ENCODE results near the gene SRD5A1. TPM values are rescaled to one million over a fixed set of nuclear protein-coding genes. Genes with fewer than 3 reads are reported as not detected.

Gene SRD5A1
- total RNA-seq, 1 donor from 2014 or later: 16.6 TPM

- H3K36me3 Mint-ChIP-seq (ENCODE audit: low read depth): peaks cover 68% of the 10 kb centered on the region
- no peak for DNase-seq
- intact Hi-C loops (cut with micrococcal nuclease): no loop called here
- no peaks in the 10 kb centered on the region for H3K9me3 Mint-ChIP-seq
- H3K27ac Mint-ChIP-seq: no peak overlapping the region
- H3K27me3 Mint-ChIP-seq: no peaks in the 10 kb centered on the region
- H3K4me3 Mint-ChIP-seq: no peak overlapping the region
- H3K4me1 Mint-ChIP-seq: peaks cover 23% of the 10 kb centered on the region
Observed at GRCh38 chr5:6615034-6615815, 18.0 kb upstream of the SRD5A1 start.

- Mint-ChIP-seq H3K4me1 (peaks cover 23% of the 10 kb centered on the region), H3K4me3 (no peak overlapping the region), H3K9me3 (no peaks in the 10 kb centered on the region), H3K36me3 (ENCODE audit: low read depth) (peaks cover 72% of the 10 kb centered on the region), H3K27me3 (no peaks in the 10 kb centered on the region), H3K27ac (no peak overlapping the region)
- intact Hi-C loops (cut with micrococcal nuclease): no loop called here
- DNase-seq: no peak
Observed at GRCh38 chr5:6616632-6617031, 16.6 kb upstream of the SRD5A1 start.

GRCh38 chr5:6623228-6623627, 10.0 kb upstream of the SRD5A1 start:
- intact Hi-C loops (cut with micrococcal nuclease): no loop called here
- peaks cover 80% of the 10 kb centered on the region for H3K36me3 Mint-ChIP-seq (ENCODE audit: low read depth)
- H3K9me3 Mint-ChIP-seq: peaks cover 8% of the 10 kb centered on the region
- H3K4me3 Mint-ChIP-seq: no peak overlapping the region
- peaks cover 17% of the 10 kb centered on the region for H3K4me1 Mint-ChIP-seq
- H3K27ac Mint-ChIP-seq: no peak overlapping the region
- DNase-seq: no peak
- no peaks in the 10 kb centered on the region for H3K27me3 Mint-ChIP-seq

- H3K27me3 Mint-ChIP-seq: no peaks in the 10 kb centered on the region
- H3K27ac Mint-ChIP-seq: no peak overlapping the region
- H3K9me3 Mint-ChIP-seq: peaks cover 8% of the 10 kb centered on the region
- DNase-seq: no peak
- peaks cover 82% of the 10 kb centered on the region for H3K36me3 Mint-ChIP-seq (ENCODE audit: low read depth)
- no peak overlapping the region for H3K4me3 Mint-ChIP-seq
- peaks cover 16% of the 10 kb centered on the region for H3K4me1 Mint-ChIP-seq
- intact Hi-C loops (cut with micrococcal nuclease): no loop called here
Observed at GRCh38 chr5:6623941-6624340, 9.3 kb upstream of the SRD5A1 start.

GRCh38 chr5:6626508-6626907, 6.7 kb upstream of the SRD5A1 start:
- H3K4me3 Mint-ChIP-seq: no peak overlapping the region

GRCh38 chr5:6631441-6631840, 1.8 kb upstream of the SRD5A1 start:
- Mint-ChIP-seq H3K36me3 (ENCODE audit: low read depth) (peaks cover 52% of the 10 kb centered on the region), H3K4me1 (peaks cover 39% of the 10 kb centered on the region), H3K27me3 (no peaks in the 10 kb centered on the region), H3K27ac (peak overlapping the region; percentile 70), H3K9me3 (no peaks in the 10 kb centered on the region), H3K4me3 (peak overlapping the region; percentile 100)
- intact Hi-C loops (cut with micrococcal nuclease): no loop called here
- no peak for DNase-seq

More at GRCh38 chr5:6626508-6626907, 6.7 kb upstream of the SRD5A1 start:
- Mint-ChIP-seq H3K27me3 (no peaks in the 10 kb centered on the region), H3K4me1 (peaks cover 33% of the 10 kb centered on the region), H3K36me3 (ENCODE audit: low read depth) (peaks cover 89% of the 10 kb centered on the region), H3K9me3 (peaks cover 8% of the 10 kb centered on the region), H3K27ac (no peak overlapping the region)
- no peak for DNase-seq
- intact Hi-C loops (cut with micrococcal nuclease): no loop called here

- peaks cover 42% of the 10 kb centered on the region for H3K4me1 Mint-ChIP-seq
- no peaks in the 10 kb centered on the region for H3K9me3 Mint-ChIP-seq
- peaks cover 46% of the 10 kb centered on the region for H3K36me3 Mint-ChIP-seq (ENCODE audit: low read depth)
- H3K27ac Mint-ChIP-seq: peak overlapping the region; percentile 99
- no peak for DNase-seq
- intact Hi-C loops (cut with micrococcal nuclease): loop anchor here (1.0 to 2.0 kb wide), 2 partner anchors 196 to 1237 kb away; partner anchors contain the start of genes FASTKD3 and MTRR
- H3K4me3 Mint-ChIP-seq: peak overlapping the region; percentile 100
- H3K27me3 Mint-ChIP-seq: no peaks in the 10 kb centered on the region
Observed at GRCh38 chr5:6632324-6632887, 834 bp upstream of the SRD5A1 start.

- H3K9me3 Mint-ChIP-seq: no peaks in the 10 kb centered on the region
- peaks cover 43% of the 10 kb centered on the region for H3K4me1 Mint-ChIP-seq
- intact Hi-C loops (cut with micrococcal nuclease): loop anchor here (1.0 to 2.0 kb wide), 5 partner anchors 80 to 1211 kb away; partner anchors contain the start of genes ICE1, MED10 and TENT4A
- peak overlapping the region; percentile 100 for H3K4me3 Mint-ChIP-seq
- no peaks in the 10 kb centered on the region for H3K27me3 Mint-ChIP-seq
- peak overlapping the region; percentile 99 for H3K27ac Mint-ChIP-seq
- peaks cover 38% of the 10 kb centered on the region for H3K36me3 Mint-ChIP-seq (ENCODE audit: low read depth)
- DNase-seq: no peak
Observed at GRCh38 chr5:6633469-6634245, 417 bp downstream of the SRD5A1 start.

- H3K9me3 Mint-ChIP-seq: no peaks in the 10 kb centered on the region
- H3K4me3 Mint-ChIP-seq: peak overlapping the region; percentile 100
- H3K27me3 Mint-ChIP-seq: no peaks in the 10 kb centered on the region
- H3K36me3 Mint-ChIP-seq (ENCODE audit: low read depth): peaks cover 33% of the 10 kb centered on the region
- intact Hi-C loops (cut with micrococcal nuclease): loop anchor here (1.0 kb wide), 1 partner anchor 111 kb away; no protein-coding TSS in a partner anchor
- H3K27ac Mint-ChIP-seq: peak overlapping the region; percentile 85
- DNase-seq: peak; percentile 61
- H3K4me1 Mint-ChIP-seq: peaks cover 42% of the 10 kb centered on the region
Observed at GRCh38 chr5:6634306-6634705, 1.1 kb downstream of the SRD5A1 start.

- peak overlapping the region; percentile 100 for H3K4me3 Mint-ChIP-seq
- DNase-seq: no peak
- H3K9me3 Mint-ChIP-seq: no peaks in the 10 kb centered on the region
- H3K27ac Mint-ChIP-seq: no peak overlapping the region
- peaks cover 36% of the 10 kb centered on the region for H3K4me1 Mint-ChIP-seq
- intact Hi-C loops (cut with micrococcal nuclease): loop anchor here (1.0 kb wide), 1 partner anchor 110 kb away; no protein-coding TSS in a partner anchor
- peaks cover 27% of the 10 kb centered on the region for H3K36me3 Mint-ChIP-seq (ENCODE audit: low read depth)
- H3K27me3 Mint-ChIP-seq: no peaks in the 10 kb centered on the region
Observed at GRCh38 chr5:6634788-6635430, 1.7 kb downstream of the SRD5A1 start.

GRCh38 chr5:6636293-6636692, 3.1 kb downstream of the SRD5A1 start:
- Mint-ChIP-seq H3K27ac (no peak overlapping the region), H3K36me3 (ENCODE audit: low read depth) (peaks cover 13% of the 10 kb centered on the region), H3K4me3 (no peak overlapping the region), H3K27me3 (no peaks in the 10 kb centered on the region), H3K9me3 (no peaks in the 10 kb centered on the region), H3K4me1 (peaks cover 25% of the 10 kb centered on the region)
- intact Hi-C loops (cut with micrococcal nuclease): no loop called here
- no peak for DNase-seq

- Mint-ChIP-seq H3K4me1 (peaks cover 22% of the 10 kb centered on the region), H3K27me3 (no peaks in the 10 kb centered on the region), H3K36me3 (ENCODE audit: low read depth) (peaks cover 10% of the 10 kb centered on the region), H3K4me3 (no peak overlapping the region), H3K27ac (no peak overlapping the region), H3K9me3 (no peaks in the 10 kb centered on the region)
- DNase-seq: no peak
- intact Hi-C loops (cut with micrococcal nuclease): no loop called here
Observed at GRCh38 chr5:6637022-6637421, 3.8 kb downstream of the SRD5A1 start.

- H3K4me3 Mint-ChIP-seq: no peak overlapping the region
- intact Hi-C loops (cut with micrococcal nuclease): no loop called here
- peaks cover 5% of the 10 kb centered on the region for H3K36me3 Mint-ChIP-seq (ENCODE audit: low read depth)
- H3K4me1 Mint-ChIP-seq: peaks cover 20% of the 10 kb centered on the region
- H3K9me3 Mint-ChIP-seq: no peaks in the 10 kb centered on the region
- no peak overlapping the region for H3K27ac Mint-ChIP-seq
- no peaks in the 10 kb centered on the region for H3K27me3 Mint-ChIP-seq
- DNase-seq: no peak
Observed at GRCh38 chr5:6637590-6637989, 4.3 kb downstream of the SRD5A1 start.
